Measurements from ENCODE around the gene SLC25A22. TPM values are rescaled to one million over a fixed set of nuclear protein-coding genes. Genes with fewer than 3 reads are reported as not detected.

SLC25A22 gene
- polyA plus RNA-seq, 1 donor = 14.6 TPM

GRCh38 chr11:774873-775592 is 23.0 kb downstream of the SLC25A22 start:
- WGBS (ENCODE audit: insufficient coverage, low lambda C conversion rate) = no CpG with 5 or more reads among the region's 20 CpGs
- Histone ChIP-seq H3K9me3 (ENCODE audit: control insufficient read depth, low read depth, low read length) (no peaks in the 10 kb centered on the region), H3K4me3 (ENCODE audit: low read length) (no peak overlapping the region), H3K27ac (ENCODE audit: low read length) (no peak overlapping the region), H3K36me3 (ENCODE audit: control insufficient read depth, insufficient read depth, low read length) (peaks cover 54% of the 10 kb centered on the region), H3K4me1 (ENCODE audit: control insufficient read depth, insufficient read depth, low read length) (peaks cover 27% of the 10 kb centered on the region), H3K27me3 (ENCODE audit: control insufficient read depth, insufficient read depth, low read length) (no peaks in the 10 kb centered on the region)
- DNase-seq = no peak

- H3K4me1 ChIP-seq (ENCODE audit: control insufficient read depth, insufficient read depth, low read length) = peaks cover 20% of the 10 kb centered on the region
These were observed 24.3 kb downstream of the SLC25A22 start for GRCh38 chr11:773830-774229.

GRCh38 chr11:773425-773824 is 24.7 kb downstream of the SLC25A22 start:
- peaks cover 16% of the 10 kb centered on the region for H3K4me1 ChIP-seq (ENCODE audit: control insufficient read depth, insufficient read depth, low read length)
- H3K4me3 ChIP-seq (ENCODE audit: low read length) = no peak overlapping the region
- no peak overlapping the region for H3K27ac ChIP-seq (ENCODE audit: low read length)
- no peak for DNase-seq
- peaks cover 55% of the 10 kb centered on the region for H3K36me3 ChIP-seq (ENCODE audit: control insufficient read depth, insufficient read depth, low read length)
- no peaks in the 10 kb centered on the region for H3K27me3 ChIP-seq (ENCODE audit: control insufficient read depth, insufficient read depth, low read length)
- no peaks in the 10 kb centered on the region for H3K9me3 ChIP-seq (ENCODE audit: control insufficient read depth, low read depth, low read length)
- WGBS (ENCODE audit: insufficient coverage, low lambda C conversion rate) = no CpG with 5 or more reads among the region's 5 CpGs

More at GRCh38 chr11:773830-774229, 24.3 kb downstream of the SLC25A22 start:
- WGBS (ENCODE audit: insufficient coverage, low lambda C conversion rate) = no CpG with 5 or more reads among the region's 9 CpGs
- Histone ChIP-seq H3K9me3 (ENCODE audit: control insufficient read depth, low read depth, low read length) (no peaks in the 10 kb centered on the region), H3K27ac (ENCODE audit: low read length) (no peak overlapping the region), H3K4me3 (ENCODE audit: low read length) (no peak overlapping the region), H3K27me3 (ENCODE audit: control insufficient read depth, insufficient read depth, low read length) (no peaks in the 10 kb centered on the region), H3K36me3 (ENCODE audit: control insufficient read depth, insufficient read depth, low read length) (peaks cover 55% of the 10 kb centered on the region)
- DNase-seq = no peak

- H3K4me3 ChIP-seq (ENCODE audit: low read length) = no peak overlapping the region
These were observed 25.4 kb downstream of the SLC25A22 start for GRCh38 chr11:772429-773390.

GRCh38 chr11:771617-772204 is 26.4 kb downstream of the SLC25A22 start:
- WGBS (ENCODE audit: insufficient coverage, low lambda C conversion rate) = no CpG with 5 or more reads among the region's 15 CpGs
- H3K27me3 ChIP-seq (ENCODE audit: control insufficient read depth, insufficient read depth, low read length) = no peaks in the 10 kb centered on the region
- DNase-seq = no peak
- no peak overlapping the region for H3K27ac ChIP-seq (ENCODE audit: low read length)
- H3K4me3 ChIP-seq (ENCODE audit: low read length) = no peak overlapping the region
- H3K9me3 ChIP-seq (ENCODE audit: control insufficient read depth, low read depth, low read length) = no peaks in the 10 kb centered on the region
- H3K4me1 ChIP-seq (ENCODE audit: control insufficient read depth, insufficient read depth, low read length) = peaks cover 11% of the 10 kb centered on the region
- peaks cover 63% of the 10 kb centered on the region for H3K36me3 ChIP-seq (ENCODE audit: control insufficient read depth, insufficient read depth, low read length)

More at GRCh38 chr11:772429-773390, 25.4 kb downstream of the SLC25A22 start:
- no peak for DNase-seq
- no peaks in the 10 kb centered on the region for H3K27me3 ChIP-seq (ENCODE audit: control insufficient read depth, insufficient read depth, low read length)
- H3K36me3 ChIP-seq (ENCODE audit: control insufficient read depth, insufficient read depth, low read length) = peaks cover 55% of the 10 kb centered on the region
- no peaks in the 10 kb centered on the region for H3K9me3 ChIP-seq (ENCODE audit: control insufficient read depth, low read depth, low read length)
- WGBS (ENCODE audit: insufficient coverage, low lambda C conversion rate) = no CpG with 5 or more reads among the region's 34 CpGs
- peaks cover 11% of the 10 kb centered on the region for H3K4me1 ChIP-seq (ENCODE audit: control insufficient read depth, insufficient read depth, low read length)
- H3K27ac ChIP-seq (ENCODE audit: low read length) = no peak overlapping the region

- no peak overlapping the region for H3K4me3 ChIP-seq (ENCODE audit: low read length)
- no CpG with 5 or more reads among the region's 32 CpGs for WGBS (ENCODE audit: insufficient coverage, low lambda C conversion rate)
- no peaks in the 10 kb centered on the region for H3K9me3 ChIP-seq (ENCODE audit: control insufficient read depth, low read depth, low read length)
- peaks cover 71% of the 10 kb centered on the region for H3K36me3 ChIP-seq (ENCODE audit: control insufficient read depth, insufficient read depth, low read length)
- DNase-seq = no peak
- H3K27me3 ChIP-seq (ENCODE audit: control insufficient read depth, insufficient read depth, low read length) = no peaks in the 10 kb centered on the region
- peaks cover 7% of the 10 kb centered on the region for H3K4me1 ChIP-seq (ENCODE audit: control insufficient read depth, insufficient read depth, low read length)
- no peak overlapping the region for H3K27ac ChIP-seq (ENCODE audit: low read length)
These were observed 27.2 kb downstream of the SLC25A22 start for GRCh38 chr11:770642-771616.

- Histone ChIP-seq H3K9me3 (ENCODE audit: control insufficient read depth, low read depth, low read length) (no peaks in the 10 kb centered on the region), H3K4me3 (ENCODE audit: low read length) (no peak overlapping the region), H3K27me3 (ENCODE audit: control insufficient read depth, insufficient read depth, low read length) (no peaks in the 10 kb centered on the region), H3K4me1 (ENCODE audit: control insufficient read depth, insufficient read depth, low read length) (peaks cover 2% of the 10 kb centered on the region), H3K27ac (ENCODE audit: low read length) (no peak overlapping the region), H3K36me3 (ENCODE audit: control insufficient read depth, insufficient read depth, low read length) (peaks cover 75% of the 10 kb centered on the region)
- no CpG with 5 or more reads among the region's 23 CpGs for WGBS (ENCODE audit: insufficient coverage, low lambda C conversion rate)
- DNase-seq = no peak
These were observed 28.0 kb downstream of the SLC25A22 start for GRCh38 chr11:769887-770641.

- H3K36me3 ChIP-seq (ENCODE audit: control insufficient read depth, insufficient read depth, low read length) = peaks cover 72% of the 10 kb centered on the region
- H3K27me3 ChIP-seq (ENCODE audit: control insufficient read depth, insufficient read depth, low read length) = no peaks in the 10 kb centered on the region
- WGBS (ENCODE audit: insufficient coverage, low lambda C conversion rate) = no CpG with 5 or more reads among the region's 11 CpGs
These were observed 30.8 kb downstream of the SLC25A22 start for GRCh38 chr11:767238-767637.

GRCh38 chr11:766936-767210 is 31.2 kb downstream of the SLC25A22 start:
- Histone ChIP-seq H3K27ac (ENCODE audit: low read length) (no peak overlapping the region), H3K4me1 (ENCODE audit: control insufficient read depth, insufficient read depth, low read length) (peaks cover 14% of the 10 kb centered on the region), H3K27me3 (ENCODE audit: control insufficient read depth, insufficient read depth, low read length) (no peaks in the 10 kb centered on the region), H3K4me3 (ENCODE audit: low read length) (no peak overlapping the region), H3K36me3 (ENCODE audit: control insufficient read depth, insufficient read depth, low read length) (peaks cover 74% of the 10 kb centered on the region), H3K9me3 (ENCODE audit: control insufficient read depth, low read depth, low read length) (no peaks in the 10 kb centered on the region)
- no peak for DNase-seq
- WGBS (ENCODE audit: insufficient coverage, low lambda C conversion rate) = no CpG with 5 or more reads among the region's 2 CpGs

More at GRCh38 chr11:767238-767637, 30.8 kb downstream of the SLC25A22 start:
- Histone ChIP-seq H3K4me1 (ENCODE audit: control insufficient read depth, insufficient read depth, low read length) (peaks cover 12% of the 10 kb centered on the region), H3K9me3 (ENCODE audit: control insufficient read depth, low read depth, low read length) (no peaks in the 10 kb centered on the region), H3K27ac (ENCODE audit: low read length) (no peak overlapping the region), H3K4me3 (ENCODE audit: low read length) (no peak overlapping the region)
- DNase-seq = no peak
